HUES48 (cell line): ENCODE measurements around the gene SURF2.
A peak's percentile ranks its signal among the peaks of the same experiment; 100 is the strongest.

Experiments
- H3K27ac ChIP-seq: one replicate; pipeline ENCODE4 v1.7.0; 2013; ENCODE audit warnings: low read depth, low read length, inconsistent platforms
- H3K27me3 ChIP-seq: 2 replicates; pipeline ENCODE4 v1.6.1; 2013; ENCODE audit warnings: mild to moderate bottlenecking, low read length; ENCODE audit not compliant: control insufficient read depth, insufficient read depth
- H3K36me3 ChIP-seq: 2 replicates; pipeline ENCODE4 v1.6.1; 2013; ENCODE audit warnings: low read length; ENCODE audit not compliant: control insufficient read depth, insufficient read depth
- H3K4me1 ChIP-seq: 2 replicates; pipeline ENCODE4 v1.6.1; 2013; ENCODE audit warnings: mild to moderate bottlenecking, low read length; ENCODE audit not compliant: control insufficient read depth, insufficient read depth
- H3K4me3 ChIP-seq: 2 replicates; pipeline ENCODE4 v1.5.1; 2013; ENCODE audit warnings: mild to moderate bottlenecking, low read depth, low read length
- H3K9ac ChIP-seq: 2 replicates; pipeline ENCODE4 v1.6.1; 2013; ENCODE audit warnings: mild to moderate bottlenecking, low read depth, low read length, moderate library complexity
- H3K9me3 ChIP-seq: 2 replicates; pipeline ENCODE4 v1.6.1; 2013; ENCODE audit warnings: low read length; ENCODE audit not compliant: control insufficient read depth, insufficient read depth

The SURF2 gene

DNA sequence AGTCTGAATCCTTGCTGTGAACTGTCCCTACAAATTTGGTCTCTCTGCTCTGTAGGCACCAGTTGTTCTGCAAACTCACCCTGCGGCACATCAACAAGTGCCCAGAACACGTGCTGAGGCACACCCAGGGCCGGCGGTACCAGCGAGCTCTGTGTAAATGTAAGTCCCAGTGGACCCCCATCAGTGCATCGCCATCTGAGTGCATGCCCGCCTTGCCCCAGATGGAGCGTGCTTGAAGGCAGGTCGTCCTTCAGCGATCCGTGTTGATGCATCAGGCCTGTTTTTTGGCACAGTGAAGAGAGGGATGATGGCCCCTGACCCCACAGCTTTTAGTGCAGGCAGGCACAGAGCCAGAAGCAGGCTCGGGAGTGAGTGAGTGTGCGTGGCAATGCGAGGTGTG is 1.3 kb downstream of the SURF2 start:
- no peaks in the 10 kb centered on the region for H3K9me3 ChIP-seq
- H3K27ac ChIP-seq = no peak overlapping the region
- H3K4me3 ChIP-seq = peak overlapping the region; percentile 90; the same call in 1 of the 2 replicates
- peak overlapping the region; percentile 3; the same call in 1 of the 2 replicates for H3K9ac ChIP-seq
- no peaks in the 10 kb centered on the region for H3K27me3 ChIP-seq
- H3K36me3 ChIP-seq = peaks cover 70% of the 10 kb centered on the region
- peaks cover 6% of the 10 kb centered on the region; the same call in 1 of the 2 replicates for H3K4me1 ChIP-seq

GRCh38 chr9:133359399-133360175 is 3.2 kb downstream of the SURF2 start:
- Histone ChIP-seq H3K4me1 (peaks cover 6% of the 10 kb centered on the region; the same call in 1 of the 2 replicates), H3K9ac (no peak overlapping the region), H3K9me3 (no peaks in the 10 kb centered on the region), H3K36me3 (peaks cover 69% of the 10 kb centered on the region), H3K27me3 (no peaks in the 10 kb centered on the region), H3K27ac (no peak overlapping the region), H3K4me3 (no peak overlapping the region)

GRCh38 chr9:133360400-133361393 is 4.3 kb downstream of the SURF2 start:
- Histone ChIP-seq H3K27me3 (no peaks in the 10 kb centered on the region), H3K36me3 (peaks cover 78% of the 10 kb centered on the region), H3K27ac (no peak overlapping the region), H3K4me3 (no peak overlapping the region), H3K9ac (no peak overlapping the region), H3K4me1 (peaks cover 6% of the 10 kb centered on the region; the same call in 1 of the 2 replicates), H3K9me3 (no peaks in the 10 kb centered on the region)

- Histone ChIP-seq H3K9ac (no peak overlapping the region), H3K9me3 (no peaks in the 10 kb centered on the region), H3K27ac (no peak overlapping the region), H3K27me3 (no peaks in the 10 kb centered on the region), H3K36me3 (peaks cover 87% of the 10 kb centered on the region), H3K4me1 (peaks cover 6% of the 10 kb centered on the region; the same call in 1 of the 2 replicates), H3K4me3 (no peak overlapping the region)
These were observed 5.2 kb downstream of the SURF2 start for GRCh38 chr9:133361507-133362092.

DNA sequence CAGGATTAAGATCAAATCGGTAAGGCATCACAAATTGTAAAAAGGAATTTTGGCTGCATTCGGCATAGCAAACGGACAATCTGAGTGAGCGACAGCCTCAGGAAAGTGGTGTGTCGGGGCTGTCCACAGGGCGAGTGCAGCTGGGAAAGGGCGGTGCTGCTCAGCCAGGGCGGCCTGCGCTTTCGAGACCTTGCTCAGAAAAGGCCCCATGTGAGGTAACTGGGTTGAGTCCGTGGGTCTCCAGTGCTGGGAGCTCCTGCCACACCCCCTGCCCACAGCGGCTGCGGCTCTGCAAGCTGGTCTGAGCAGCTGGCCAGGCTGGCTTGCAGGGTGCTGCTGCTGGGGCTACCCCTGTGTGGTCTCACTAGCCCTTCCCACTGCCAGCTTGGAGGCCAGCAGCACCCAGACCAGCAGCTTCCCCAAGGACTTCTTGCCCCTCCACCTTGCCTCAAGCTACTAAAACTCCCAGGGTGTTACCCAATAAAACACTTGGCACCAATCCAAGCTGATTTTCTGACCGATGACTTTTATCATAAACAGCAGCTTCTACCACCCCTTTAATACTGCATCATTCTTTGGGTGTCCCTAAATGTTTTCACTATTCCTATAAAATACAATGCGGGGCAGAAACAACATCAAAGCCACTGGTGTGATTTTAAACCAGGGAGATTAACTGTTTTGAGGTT is 6.2 kb downstream of the SURF2 start:
- H3K36me3 ChIP-seq = peaks cover 95% of the 10 kb centered on the region
- no peak overlapping the region for H3K27ac ChIP-seq
- H3K4me1 ChIP-seq = peaks cover 2% of the 10 kb centered on the region; the same call in 1 of the 2 replicates

GRCh38 chr9:133366435-133366834 is 10.1 kb downstream of the SURF2 start:
- peaks cover 92% of the 10 kb centered on the region for H3K36me3 ChIP-seq
- H3K4me1 ChIP-seq = no peaks in the 10 kb centered on the region
- H3K4me3 ChIP-seq = no peak overlapping the region
- no peaks in the 10 kb centered on the region for H3K27me3 ChIP-seq
- no peak overlapping the region for H3K9ac ChIP-seq
- no peaks in the 10 kb centered on the region for H3K9me3 ChIP-seq
- no peak overlapping the region for H3K27ac ChIP-seq

More for the DNA sequence above, 6.2 kb downstream of the SURF2 start:
- Histone ChIP-seq H3K4me3 (no peak overlapping the region), H3K9me3 (no peaks in the 10 kb centered on the region), H3K9ac (no peak overlapping the region), H3K27me3 (no peaks in the 10 kb centered on the region)

DNA sequence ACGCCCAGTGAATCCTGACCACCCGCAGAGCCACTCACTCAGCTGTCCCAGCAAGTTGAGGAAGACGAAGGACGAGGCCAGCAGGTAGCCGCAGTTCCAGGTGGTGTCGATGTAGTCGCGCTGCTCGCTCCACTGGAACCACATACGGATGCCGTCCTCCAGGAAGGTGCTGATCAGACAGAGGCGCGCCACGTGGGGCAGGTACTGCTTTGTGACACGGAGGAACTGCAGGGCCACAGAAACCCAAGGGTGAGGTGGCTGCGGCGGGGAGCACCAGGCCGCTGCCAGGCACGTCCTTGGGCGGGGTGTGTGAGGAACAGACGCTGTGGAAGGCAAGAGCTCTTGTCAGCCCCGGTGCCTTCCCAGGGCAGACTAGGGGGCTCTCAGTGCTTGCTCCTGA is 10.9 kb downstream of the SURF2 start:
- Histone ChIP-seq H3K27ac (no peak overlapping the region), H3K9ac (no peak overlapping the region), H3K4me3 (no peak overlapping the region), H3K36me3 (peaks cover 91% of the 10 kb centered on the region), H3K9me3 (no peaks in the 10 kb centered on the region), H3K4me1 (no peaks in the 10 kb centered on the region), H3K27me3 (no peaks in the 10 kb centered on the region)

GRCh38 chr9:133367778-133368177 is 11.4 kb downstream of the SURF2 start:
- no peak overlapping the region for H3K9ac ChIP-seq
- no peaks in the 10 kb centered on the region for H3K4me1 ChIP-seq
- peaks cover 91% of the 10 kb centered on the region for H3K36me3 ChIP-seq
- no peak overlapping the region for H3K27ac ChIP-seq
- no peaks in the 10 kb centered on the region for H3K27me3 ChIP-seq
- H3K9me3 ChIP-seq = no peaks in the 10 kb centered on the region
- no peak overlapping the region for H3K4me3 ChIP-seq

- Histone ChIP-seq H3K27ac (no peak overlapping the region), H3K4me1 (no peaks in the 10 kb centered on the region), H3K27me3 (no peaks in the 10 kb centered on the region), H3K36me3 (peaks cover 91% of the 10 kb centered on the region), H3K4me3 (no peak overlapping the region), H3K9me3 (no peaks in the 10 kb centered on the region), H3K9ac (no peak overlapping the region)
These were observed 12.0 kb downstream of the SURF2 start for GRCh38 chr9:133368249-133368881.

- Histone ChIP-seq H3K4me3 (no peak overlapping the region), H3K4me1 (0 out of 2 replicates have a peak, but pooled peaks cover under 1% of the 10 kb centered on the region), H3K27ac (no peak overlapping the region), H3K9ac (no peak overlapping the region), H3K36me3 (peaks cover 87% of the 10 kb centered on the region), H3K27me3 (no peaks in the 10 kb centered on the region), H3K9me3 (no peaks in the 10 kb centered on the region)
These were observed 13.1 kb downstream of the SURF2 start for GRCh38 chr9:133369422-133369821.
